Activated T-helper 1 cell treated with anti-CD3 and anti-CD28 coated beads, Interleukin-12 subunit alpha, Interleukin-12 subunit beta, Interleukin-2, Interleukin-4 antibody, amounts not matched to agents 30 ng/mL and 10 ng/mL and 1 ng/mL, durations not matched to agents 14 hours and 24 hours and 36 hours (primary cell): Measurements from ENCODE around the gene ATP10A. TPM values are rescaled to one million over a fixed set of nuclear protein-coding genes. Genes with fewer than 3 reads are reported as not detected.

Source experiments
- DNase-seq: peaks from one replicate; pipeline ENCODE4 v3.0.0; 2021; ENCODE audit warnings: low spot score
- H3K27ac Mint-ChIP-seq: one replicate; pipeline ENCODE4 v1.8.0; 2021; ENCODE audit warnings: mild to moderate bottlenecking, mixed read lengths
- H3K27me3 Mint-ChIP-seq: one replicate; pipeline ENCODE4 v1.8.0; 2022; ENCODE audit warnings: mild to moderate bottlenecking, moderate library complexity, mixed read lengths; ENCODE audit not compliant: insufficient read depth
- H3K36me3 Mint-ChIP-seq: one replicate; pipeline ENCODE4 v1.8.0; 2021; ENCODE audit warnings: low read depth, mixed read lengths
- H3K4me1 Mint-ChIP-seq: one replicate; pipeline ENCODE4 v1.8.0; 2021; ENCODE audit warnings: low read depth, mixed read lengths
- H3K4me3 Mint-ChIP-seq: one replicate; pipeline ENCODE4 v1.8.0; 2021; ENCODE audit warnings: mild to moderate bottlenecking, moderate library complexity, mixed read lengths
- H3K9me3 Mint-ChIP-seq: one replicate; pipeline ENCODE4 v1.8.0; 2021; ENCODE audit warnings: mixed read lengths
- intact Hi-C: fragments of 100-400 bp; cut with micrococcal nuclease; formaldehyde crosslinking; loops from one replicate; pipeline ENCODE4 v1.15.1; 2024
- total RNA-seq: library from RNA; stranded (reverse); gene quantifications from 2 replicates; pipeline ENCODE4 v1.2.3, GENCODE V29; 2022

Gene ATP10A
- total RNA-seq, 1 donor from 2014 or later, result 42.8 TPM

DNA sequence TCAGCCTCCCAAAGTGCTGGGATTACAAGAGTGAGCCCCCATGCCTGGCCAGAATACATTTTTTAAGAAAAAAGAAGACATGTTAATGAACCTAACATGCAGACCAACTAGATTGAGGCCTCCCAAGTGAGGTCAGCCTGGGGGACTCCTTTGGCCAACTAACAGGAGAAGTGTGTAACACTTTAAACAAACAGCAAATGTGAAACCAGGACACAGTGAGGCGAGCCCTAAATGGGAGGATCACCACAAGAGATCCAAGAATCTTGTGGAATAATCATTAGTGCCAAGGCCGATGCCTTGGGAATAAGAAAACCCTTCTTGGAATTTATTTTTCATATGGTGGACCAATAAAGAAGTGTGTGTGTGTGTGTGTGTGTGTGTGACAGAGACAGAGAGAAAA, 73.9 kb downstream of the ATP10A start:
- Mint-ChIP-seq H3K4me3 (no peak overlapping the region), H3K4me1 (peaks cover 57% of the 10 kb centered on the region), H3K27me3 (no peaks in the 10 kb centered on the region), H3K9me3 (no peaks in the 10 kb centered on the region), H3K36me3 (peaks cover 6% of the 10 kb centered on the region), H3K27ac (peak overlapping the region; percentile 13)
- intact Hi-C loops, result no loop called here
- no peak for DNase-seq

GRCh38 chr15:25787855-25788520, 75.1 kb downstream of the ATP10A start:
- H3K4me3 Mint-ChIP-seq, result no peak overlapping the region
- peaks cover 8% of the 10 kb centered on the region for H3K36me3 Mint-ChIP-seq
- peaks cover 64% of the 10 kb centered on the region for H3K4me1 Mint-ChIP-seq
- H3K9me3 Mint-ChIP-seq, result no peaks in the 10 kb centered on the region
- DNase-seq, result no peak
- H3K27ac Mint-ChIP-seq, result no peak overlapping the region
- intact Hi-C loops, result no loop called here
- H3K27me3 Mint-ChIP-seq, result no peaks in the 10 kb centered on the region

- H3K4me3 Mint-ChIP-seq, result no peak overlapping the region
These were observed 75.7 kb downstream of the ATP10A start for GRCh38 chr15:25787381-25787780.

GRCh38 chr15:25786040-25786439, 77.1 kb downstream of the ATP10A start:
- Mint-ChIP-seq H3K9me3 (no peaks in the 10 kb centered on the region), H3K27ac (no peak overlapping the region), H3K36me3 (peaks cover 9% of the 10 kb centered on the region), H3K4me1 (peaks cover 48% of the 10 kb centered on the region), H3K27me3 (no peaks in the 10 kb centered on the region), H3K4me3 (no peak overlapping the region)
- no peak for DNase-seq
- intact Hi-C loops, result no loop called here

More at GRCh38 chr15:25787381-25787780, 75.7 kb downstream of the ATP10A start:
- H3K36me3 Mint-ChIP-seq, result peaks cover 8% of the 10 kb centered on the region
- intact Hi-C loops, result no loop called here
- no peaks in the 10 kb centered on the region for H3K27me3 Mint-ChIP-seq
- H3K9me3 Mint-ChIP-seq, result no peaks in the 10 kb centered on the region
- H3K4me1 Mint-ChIP-seq, result peaks cover 62% of the 10 kb centered on the region
- no peak overlapping the region for H3K27ac Mint-ChIP-seq
- DNase-seq, result no peak

GRCh38 chr15:25785641-25786025, 77.5 kb downstream of the ATP10A start:
- H3K4me1 Mint-ChIP-seq, result peaks cover 44% of the 10 kb centered on the region
- peaks cover 9% of the 10 kb centered on the region for H3K36me3 Mint-ChIP-seq
- no peak overlapping the region for H3K27ac Mint-ChIP-seq
- no peak for DNase-seq
- H3K27me3 Mint-ChIP-seq, result no peaks in the 10 kb centered on the region
- H3K4me3 Mint-ChIP-seq, result no peak overlapping the region
- intact Hi-C loops, result no loop called here
- no peaks in the 10 kb centered on the region for H3K9me3 Mint-ChIP-seq

GRCh38 chr15:25784876-25785640, 78.1 kb downstream of the ATP10A start:
- Mint-ChIP-seq H3K27me3 (no peaks in the 10 kb centered on the region), H3K4me1 (peaks cover 39% of the 10 kb centered on the region), H3K9me3 (no peaks in the 10 kb centered on the region), H3K4me3 (no peak overlapping the region), H3K36me3 (peaks cover 9% of the 10 kb centered on the region), H3K27ac (no peak overlapping the region)
- DNase-seq, result no peak
- intact Hi-C loops, result no loop called here

DNA sequence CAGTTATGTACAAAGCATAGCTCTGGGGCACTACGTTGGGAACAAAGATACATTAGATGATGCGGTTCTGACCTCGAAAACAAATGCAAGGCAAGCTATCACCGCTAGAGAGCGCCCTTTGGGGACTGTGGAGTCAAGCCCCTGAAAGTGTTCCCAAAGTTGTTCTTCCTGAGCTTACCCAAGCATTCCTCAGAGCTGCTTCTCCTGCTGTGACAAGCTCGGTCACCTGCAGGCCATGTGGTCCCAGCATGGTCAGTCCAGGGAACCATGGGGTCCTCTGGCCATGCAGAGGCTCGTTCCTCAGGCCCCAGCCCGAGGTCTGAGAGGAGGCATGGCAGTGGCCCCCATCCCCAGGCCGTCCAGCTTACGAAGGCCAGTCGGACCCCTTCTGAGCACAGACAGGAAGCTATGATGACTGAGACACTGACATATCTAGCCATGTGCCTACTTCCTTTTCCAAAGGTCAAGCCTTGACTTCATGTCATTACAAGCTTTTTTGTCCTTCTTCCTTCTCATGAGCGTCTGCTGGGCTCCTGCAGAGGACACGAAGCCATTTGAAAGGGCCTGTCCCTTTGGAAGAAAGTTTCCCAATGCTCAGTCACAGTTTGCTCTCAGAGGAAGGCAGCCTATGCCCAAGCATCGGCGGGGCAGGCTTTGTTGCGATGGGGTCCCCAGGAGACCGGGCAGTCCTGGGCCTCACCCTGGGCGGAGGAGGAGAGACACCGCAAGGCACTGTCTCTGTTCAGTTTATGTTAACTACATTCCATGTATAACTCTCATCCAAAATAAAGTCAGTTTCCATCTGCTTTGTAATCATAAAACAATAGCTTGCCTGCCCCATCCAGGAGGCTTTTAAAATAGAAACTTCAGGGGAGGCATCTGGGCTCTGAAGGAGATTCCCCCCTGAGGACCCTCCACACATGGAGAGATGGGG, 79.3 kb downstream of the ATP10A start:
- Mint-ChIP-seq H3K4me1 (peaks cover 34% of the 10 kb centered on the region), H3K27ac (peak overlapping the region; percentile 68), H3K36me3 (peaks cover 7% of the 10 kb centered on the region), H3K9me3 (no peaks in the 10 kb centered on the region), H3K4me3 (no peak overlapping the region), H3K27me3 (no peaks in the 10 kb centered on the region)
- intact Hi-C loops, result loop anchor here (2.0 kb wide), 1 partner anchor 151 kb away; no protein-coding TSS in a partner anchor
- DNase-seq, result peak; percentile 14

GRCh38 chr15:25783134-25783533, 80.0 kb downstream of the ATP10A start:
- Mint-ChIP-seq H3K36me3 (peaks cover 12% of the 10 kb centered on the region), H3K4me1 (peaks cover 35% of the 10 kb centered on the region), H3K9me3 (no peaks in the 10 kb centered on the region), H3K27ac (peak overlapping the region; percentile 68), H3K27me3 (no peaks in the 10 kb centered on the region), H3K4me3 (no peak overlapping the region)
- intact Hi-C loops, result loop anchor here (2.0 kb wide), 1 partner anchor 152 kb away; no protein-coding TSS in a partner anchor
- DNase-seq, result no peak

DNA sequence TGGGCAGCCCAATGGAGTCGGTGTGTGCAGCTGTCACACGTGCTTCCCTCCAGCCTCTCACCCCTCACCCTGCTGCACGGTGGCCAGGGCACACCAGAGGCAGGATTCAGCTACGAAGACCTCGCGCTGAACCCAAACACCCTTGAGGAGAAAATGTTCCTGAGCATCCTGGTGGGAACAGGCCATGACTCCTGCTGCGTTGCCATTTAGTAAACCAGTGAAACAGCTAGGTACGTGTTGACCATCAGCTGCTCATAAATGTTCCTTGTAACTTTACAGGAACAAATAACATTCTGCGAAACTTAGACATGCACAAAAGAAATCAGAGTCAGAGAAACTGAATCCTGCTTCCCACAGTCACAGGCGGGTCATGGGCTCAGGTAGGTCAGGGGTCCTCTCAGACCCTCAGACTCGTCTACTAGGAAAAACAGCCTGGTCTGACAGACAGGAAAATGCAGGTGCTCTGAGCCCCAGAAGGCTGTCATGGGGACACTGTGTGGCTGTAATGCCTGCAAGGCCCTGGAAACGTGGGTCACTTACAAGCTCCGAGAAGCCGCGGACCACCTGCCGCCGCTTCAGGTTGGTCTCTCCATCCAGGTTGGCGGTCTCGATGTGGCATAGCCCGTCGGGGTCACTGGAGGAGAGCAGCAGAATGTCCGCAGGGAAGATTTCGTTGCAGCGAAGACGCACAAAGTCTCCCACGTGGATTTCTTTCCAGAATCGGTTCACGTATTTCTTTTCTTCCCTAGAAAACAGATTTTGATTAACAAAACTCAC, 82.5 kb downstream of the ATP10A start:
- no peak for DNase-seq
- Mint-ChIP-seq H3K27ac (no peak overlapping the region), H3K9me3 (no peaks in the 10 kb centered on the region), H3K36me3 (peaks cover 15% of the 10 kb centered on the region), H3K27me3 (no peaks in the 10 kb centered on the region), H3K4me3 (no peak overlapping the region), H3K4me1 (peaks cover 40% of the 10 kb centered on the region)
- intact Hi-C loops, result no loop called here

- no peaks in the 10 kb centered on the region for H3K27me3 Mint-ChIP-seq
- H3K4me3 Mint-ChIP-seq, result no peak overlapping the region
- DNase-seq, result no peak
- peak overlapping the region; percentile 43 for H3K27ac Mint-ChIP-seq
- H3K36me3 Mint-ChIP-seq, result peaks cover 13% of the 10 kb centered on the region
- intact Hi-C loops, result no loop called here
- no peaks in the 10 kb centered on the region for H3K9me3 Mint-ChIP-seq
- H3K4me1 Mint-ChIP-seq, result peaks cover 32% of the 10 kb centered on the region
These were observed 85.0 kb downstream of the ATP10A start for GRCh38 chr15:25778161-25778560.

GRCh38 chr15:25777037-25777436, 86.1 kb downstream of the ATP10A start:
- Mint-ChIP-seq H3K4me1 (peaks cover 31% of the 10 kb centered on the region), H3K27ac (no peak overlapping the region), H3K9me3 (no peaks in the 10 kb centered on the region), H3K27me3 (no peaks in the 10 kb centered on the region), H3K36me3 (peaks cover 13% of the 10 kb centered on the region), H3K4me3 (no peak overlapping the region)
- intact Hi-C loops, result no loop called here
- DNase-seq, result no peak

DNA sequence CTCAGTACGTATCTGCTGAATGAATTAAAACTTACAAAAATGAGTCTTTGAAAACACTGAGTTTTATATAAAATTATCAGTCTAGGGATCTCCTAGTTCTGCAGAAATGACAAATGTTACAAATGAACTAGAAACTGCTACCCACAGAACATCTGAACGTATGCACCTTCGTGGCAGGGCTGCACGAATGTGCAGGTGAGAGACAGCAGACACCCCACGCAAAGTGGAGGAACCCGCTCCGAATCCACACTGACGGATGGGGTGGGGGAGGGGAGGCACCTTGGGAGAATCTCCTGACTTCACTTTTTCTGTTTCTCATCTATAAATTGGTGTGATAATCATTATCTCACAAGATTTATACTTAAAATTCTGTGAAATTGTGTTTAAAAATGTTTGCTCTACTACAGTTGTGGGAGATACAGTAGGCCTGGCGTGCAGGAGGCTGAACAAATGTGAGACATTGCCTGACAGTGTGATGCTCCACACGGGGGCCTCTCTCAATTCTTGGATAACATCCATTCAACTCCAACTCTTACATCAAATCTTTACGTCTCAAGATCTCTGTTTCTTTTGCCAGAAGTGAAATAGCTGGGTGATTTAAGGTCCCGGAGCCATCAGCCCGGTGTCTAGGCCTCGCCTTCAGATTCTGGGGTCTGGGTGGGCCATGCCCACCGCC, 86.9 kb downstream of the ATP10A start:
- intact Hi-C loops, result no loop called here

More for the DNA sequence above, 86.9 kb downstream of the ATP10A start:
- Mint-ChIP-seq H3K27me3 (no peaks in the 10 kb centered on the region), H3K36me3 (peaks cover 8% of the 10 kb centered on the region), H3K4me1 (peaks cover 34% of the 10 kb centered on the region), H3K4me3 (no peak overlapping the region), H3K9me3 (no peaks in the 10 kb centered on the region), H3K27ac (no peak overlapping the region)
- DNase-seq, result no peak
